GM12892 (cell line): ENCODE data around the gene SLC4A1.

Source experiments
- DNase-seq: peaks from one replicate; pipeline ENCODE4 v3.0.0; 2011; ENCODE audit not compliant: insufficient read length
- FAIRE-seq: peaks from 2 replicates; lab custom pipeline; 2011; peaks lifted over from hg19 to GRCh38; lab: Jason Lieb, UNC
- POLR2A ChIP-seq: IDR thresholded peaks from 2 replicates; pipeline ENCODE4 v1.6.1; 2011; ENCODE audit warnings: low read depth, low read length, control low read depth
- POLR2AphosphoS5 ChIP-seq: IDR thresholded peaks from 2 replicates; pipeline ENCODE4 v1.6.1; 2011; ENCODE audit warnings: low read depth, low read length, control low read depth
- TAF1 ChIP-seq: IDR thresholded peaks from 2 replicates; pipeline ENCODE4 v1.6.1; 2011; ENCODE audit warnings: low read depth, mild to moderate bottlenecking, control low read depth, low read length, borderline replicate concordance

The SLC4A1 gene

DNA sequence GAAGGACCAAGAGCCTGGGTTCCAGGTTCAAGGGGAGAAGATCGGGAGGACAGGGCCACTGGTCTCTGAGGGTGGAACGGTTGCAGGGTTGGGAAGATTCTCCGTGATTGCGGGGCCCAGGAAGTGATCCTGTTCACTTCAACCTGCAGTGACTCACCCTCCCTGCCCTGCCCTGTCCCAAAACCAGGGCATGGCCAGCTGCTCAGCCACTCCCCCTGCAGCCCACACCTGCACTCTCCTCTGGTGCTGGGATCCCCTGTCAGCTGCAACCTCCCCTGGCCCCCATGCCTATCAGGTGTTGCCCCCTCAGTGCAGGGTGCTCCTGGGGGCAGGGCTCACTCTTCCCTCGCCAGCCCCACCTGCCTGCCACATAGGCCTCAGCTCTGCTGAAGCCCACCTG is 41.5 kb upstream of the SLC4A1 start:
- DNase-seq, result no peak
- TF ChIP-seq POLR2AphosphoS5, result no peak
- no peak for TF ChIP-seq TAF1
- no peak for TF ChIP-seq POLR2A
- no peak for FAIRE-seq

DNA sequence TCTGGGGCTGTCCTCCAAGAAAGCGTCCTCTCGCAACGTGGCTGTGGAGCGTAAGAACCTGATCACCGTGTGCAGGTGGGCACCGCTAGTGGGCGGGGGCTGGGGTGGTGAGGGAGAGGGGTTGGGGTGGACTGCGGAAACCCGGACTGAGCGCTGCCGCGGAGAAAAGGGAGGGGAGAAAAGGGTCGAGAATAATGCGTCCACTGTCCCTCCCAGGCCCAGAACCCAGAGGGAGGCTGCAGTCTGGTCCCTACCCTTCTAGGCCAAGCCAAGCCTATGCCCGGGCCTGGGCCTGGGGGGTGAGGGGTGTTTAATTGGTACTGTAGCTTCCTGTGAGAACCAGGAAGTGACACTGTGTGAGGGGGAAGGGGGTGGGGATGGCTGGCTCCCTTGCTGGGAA is 40.9 kb upstream of the SLC4A1 start:
- no peak for FAIRE-seq
- TF ChIP-seq POLR2AphosphoS5, result no peak
- no peak for TF ChIP-seq TAF1
- no peak for TF ChIP-seq POLR2A
- no peak for DNase-seq

DNA sequence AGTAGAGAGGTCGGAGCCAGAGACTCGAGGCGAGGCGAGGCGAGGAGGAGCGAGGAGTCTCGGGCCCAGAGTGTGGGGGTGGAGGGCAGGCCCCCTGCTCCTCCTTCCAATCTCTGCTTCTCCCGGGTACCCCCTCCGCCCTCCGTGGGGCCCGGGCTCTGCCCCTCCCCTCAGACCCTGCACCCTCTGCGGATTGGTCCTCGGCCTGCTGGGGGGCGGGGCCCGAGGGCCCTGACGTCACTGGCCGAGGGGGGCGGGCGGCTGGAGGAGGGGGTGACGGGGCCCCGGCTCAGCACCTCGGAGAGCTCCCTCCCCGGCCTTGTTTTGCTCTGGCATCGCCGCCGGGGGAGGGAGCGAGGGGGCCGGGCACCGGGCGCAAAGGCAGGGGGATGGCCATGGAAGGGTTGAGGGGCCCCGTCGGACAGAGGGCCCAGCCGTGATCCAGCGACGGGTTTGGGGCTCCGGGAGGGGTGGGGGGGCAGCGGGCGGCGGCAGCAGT is 40.4 kb upstream of the SLC4A1 start, which contains the start of gene RUNDC3A:
Gene RUNDC3A (plus strand): TSS at position 282 of the 499 bp plus-strand sequence. CDS start 232 bp downstream, outside the sequence.
- FAIRE-seq (no peak), DNase-seq (peak; percentile 93)
- TF ChIP-seq POLR2A, result no peak
- no peak for TF ChIP-seq POLR2AphosphoS5
- no peak for TF ChIP-seq TAF1

DNA sequence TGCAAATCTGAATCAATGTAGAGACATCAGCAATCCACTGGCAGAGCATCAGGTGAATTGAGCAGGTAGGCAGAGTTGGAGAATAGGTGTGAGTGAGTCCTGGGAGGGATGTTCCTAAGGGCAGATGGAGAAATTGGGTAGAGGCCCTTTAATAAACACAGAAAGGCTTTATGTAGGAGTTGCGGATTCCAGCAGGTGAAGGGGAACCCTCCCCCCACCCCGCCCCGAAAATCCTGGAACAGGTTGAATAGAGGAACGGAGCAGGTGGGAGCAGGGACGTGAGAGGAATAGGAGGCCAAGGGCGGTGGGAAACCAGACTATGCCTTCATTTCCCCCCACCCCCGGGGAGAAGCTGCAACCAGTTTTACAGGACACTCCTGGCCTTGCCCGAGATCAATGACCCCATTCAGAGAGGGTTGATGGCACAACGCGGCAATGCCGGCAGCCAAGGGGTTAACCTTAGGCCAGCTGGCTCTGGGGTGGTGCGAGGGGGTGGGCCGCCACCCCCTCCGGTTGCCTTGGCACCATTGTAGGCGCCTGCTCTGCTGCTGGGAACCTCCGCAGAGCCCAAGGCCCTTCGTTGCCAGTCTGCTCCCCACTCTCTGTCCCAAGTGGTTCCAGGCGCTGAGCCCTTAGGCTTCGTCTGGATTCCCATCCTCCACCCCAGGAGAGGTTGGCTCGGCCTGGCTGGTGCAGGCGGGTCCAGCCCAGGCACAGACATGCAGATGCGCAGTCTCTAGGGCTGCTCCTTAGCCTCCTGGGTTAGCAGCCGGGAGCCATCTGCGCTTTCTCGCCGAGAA is 39.7 kb upstream of the SLC4A1 start:
- TF ChIP-seq POLR2A, result no peak
- TF ChIP-seq TAF1, result no peak
- TF ChIP-seq POLR2AphosphoS5, result no peak
- no peak for DNase-seq
- no peak for FAIRE-seq

DNA sequence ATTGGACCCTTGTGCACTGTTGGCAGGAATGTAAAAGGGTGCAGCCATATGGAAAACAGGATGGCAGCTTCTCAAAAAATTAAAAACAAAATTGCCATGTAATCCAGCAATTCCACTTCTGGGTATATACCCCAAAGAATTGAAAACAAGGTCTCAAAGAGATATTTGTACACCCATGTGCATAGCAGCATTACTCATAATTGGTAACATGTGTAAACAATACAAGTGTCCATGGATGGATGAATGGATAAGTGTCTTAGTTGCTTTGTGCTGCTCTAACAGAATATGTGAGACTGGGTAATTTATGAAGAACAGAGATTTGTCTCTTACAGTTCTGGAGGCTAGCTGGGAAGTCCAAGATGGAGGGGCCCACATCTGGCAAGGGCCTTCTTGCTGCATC is 36.7 kb upstream of the SLC4A1 start:
- TF ChIP-seq POLR2A (no peak), POLR2AphosphoS5 (no peak), TAF1 (no peak)
- FAIRE-seq (no peak), DNase-seq (no peak)

DNA sequence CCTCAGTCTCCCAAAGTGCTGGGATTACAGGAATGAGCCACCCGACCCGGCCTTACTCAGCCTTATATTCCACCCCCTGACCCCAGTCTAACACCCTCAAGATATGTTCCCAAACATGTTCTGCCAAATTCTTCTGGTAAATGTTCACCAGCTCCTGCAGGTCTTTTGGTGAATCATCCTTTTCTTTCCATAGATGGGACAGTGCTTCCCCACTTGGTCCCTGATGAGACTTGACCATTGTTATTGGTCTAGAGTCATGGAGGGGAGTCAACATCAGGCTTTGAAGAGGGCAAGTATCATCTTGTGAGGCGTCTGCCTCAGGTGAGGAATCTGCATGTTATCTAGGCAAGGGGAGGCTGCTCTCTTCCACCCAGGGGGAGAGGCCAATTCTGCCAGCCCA is 30.0 kb upstream of the SLC4A1 start:
- TF ChIP-seq TAF1 (no peak), POLR2AphosphoS5 (no peak), POLR2A (no peak)
- DNase-seq, result no peak
- FAIRE-seq, result no peak

DNA sequence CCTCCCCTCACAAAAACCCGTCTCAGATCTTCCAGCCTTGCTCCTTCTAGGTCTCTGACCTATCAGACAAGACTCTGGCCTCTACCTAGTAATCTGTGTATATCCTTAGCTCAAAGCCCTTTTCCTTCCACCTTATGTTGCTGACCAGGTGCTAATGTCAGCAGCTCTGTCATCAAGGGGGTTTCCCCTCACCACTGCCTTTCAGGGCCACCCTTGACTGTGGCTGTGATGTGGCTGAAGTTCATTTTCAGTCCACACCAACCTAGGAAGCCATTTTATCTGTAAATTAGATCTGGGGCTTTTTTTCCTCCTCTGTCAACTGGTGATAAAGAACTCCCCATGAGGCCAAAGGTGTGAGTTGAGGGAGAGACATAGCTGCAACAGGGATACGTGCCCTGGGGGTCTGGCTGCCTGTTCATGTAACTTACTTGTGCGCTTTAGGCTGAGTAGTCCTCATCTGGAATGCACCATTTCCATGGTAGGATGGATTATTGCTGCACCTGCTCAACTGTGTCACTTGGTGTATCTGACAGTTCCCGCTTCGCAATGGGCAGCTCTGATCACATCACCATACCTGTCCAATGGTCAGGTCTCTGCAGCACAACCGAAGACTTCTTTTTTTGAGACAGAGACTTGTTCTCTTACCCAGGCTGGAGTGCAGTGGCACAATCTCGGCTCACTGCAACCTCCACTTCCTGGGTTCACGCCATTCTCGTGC is 25.7 kb upstream of the SLC4A1 start:
- DNase-seq, result no peak
- FAIRE-seq, result peak; percentile 27
- no peak for TF ChIP-seq TAF1
- TF ChIP-seq POLR2AphosphoS5, result no peak
- TF ChIP-seq POLR2A, result no peak

DNA sequence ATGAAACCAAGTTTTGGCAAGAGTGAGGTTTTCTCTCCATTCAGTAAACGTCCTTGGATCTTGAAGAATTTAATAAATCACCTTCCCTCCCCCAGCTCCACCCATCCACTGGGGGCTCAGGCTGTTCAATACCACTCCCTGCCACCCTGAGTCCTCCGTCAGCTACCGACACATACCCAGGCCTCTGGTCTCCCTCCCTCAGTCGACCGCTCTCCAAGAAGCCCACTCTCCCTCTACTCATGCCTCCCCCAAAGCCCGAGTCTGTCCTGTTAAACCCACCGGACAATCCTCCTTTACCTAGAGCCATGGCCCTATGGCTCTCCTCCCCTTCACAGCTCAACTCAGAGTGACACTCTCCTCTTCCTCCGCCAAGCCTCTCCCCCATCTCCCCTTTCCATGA is 19.7 kb upstream of the SLC4A1 start:
- TF ChIP-seq POLR2A (no peak), POLR2AphosphoS5 (no peak), TAF1 (no peak)
- no peak for DNase-seq
- no peak for FAIRE-seq

DNA sequence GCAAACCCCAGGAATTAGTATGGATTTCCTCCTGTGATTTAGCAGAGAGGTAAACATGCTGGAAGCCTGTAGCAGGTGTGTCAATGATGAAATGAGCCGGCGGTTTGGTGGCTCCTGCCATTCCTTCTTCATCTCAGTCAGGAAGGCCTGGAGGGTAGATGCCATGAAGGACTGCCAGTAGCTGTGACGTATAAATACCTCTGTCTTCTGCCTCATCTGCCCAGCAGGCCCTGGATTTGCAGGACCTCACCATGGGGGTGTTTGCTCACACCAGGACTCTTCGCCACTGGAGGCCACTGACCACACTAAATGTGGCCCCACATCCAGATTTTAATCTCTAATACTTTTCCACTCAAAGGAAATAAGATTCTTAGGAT is 16.1 kb upstream of the SLC4A1 start:
- TF ChIP-seq POLR2AphosphoS5 (no peak), TAF1 (no peak)
- FAIRE-seq, result no peak
- DNase-seq, result no peak

DNA sequence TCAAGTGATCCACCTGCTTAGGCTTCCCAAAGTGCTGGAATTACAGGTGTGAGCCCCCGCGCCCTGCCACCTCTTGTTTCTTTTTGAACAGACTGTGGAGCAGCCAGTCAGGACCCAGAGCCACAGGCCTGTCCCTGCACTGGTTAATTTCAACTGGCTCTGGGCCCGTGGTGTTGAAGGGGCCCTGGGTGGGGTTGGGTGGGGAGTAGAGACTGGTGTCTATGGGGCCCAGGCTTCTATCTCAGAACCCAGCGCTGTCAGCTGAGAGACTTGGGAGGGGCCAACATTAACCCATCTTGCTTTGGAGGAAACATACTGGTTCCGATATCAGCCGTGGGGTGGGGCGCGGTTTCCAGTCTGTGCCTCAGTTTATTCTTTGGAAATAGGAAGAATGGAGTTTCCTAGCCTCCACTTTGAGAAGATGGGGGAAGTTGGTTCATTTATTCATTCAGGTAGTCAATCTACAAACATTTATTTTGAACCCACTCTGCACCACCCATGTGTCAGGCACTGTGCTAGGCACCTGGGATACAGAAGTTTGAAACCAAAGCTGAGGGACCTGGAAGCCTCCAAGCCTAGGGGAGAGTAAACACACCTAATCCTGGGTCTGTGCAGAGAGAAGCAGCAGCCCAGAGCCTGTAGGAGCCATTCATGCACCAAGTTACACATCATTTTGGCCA is 15.5 kb upstream of the SLC4A1 start:
- TF ChIP-seq TAF1, result no peak
- TF ChIP-seq POLR2A, result no peak
- TF ChIP-seq POLR2AphosphoS5, result no peak
- no peak for DNase-seq
- no peak for FAIRE-seq

DNA sequence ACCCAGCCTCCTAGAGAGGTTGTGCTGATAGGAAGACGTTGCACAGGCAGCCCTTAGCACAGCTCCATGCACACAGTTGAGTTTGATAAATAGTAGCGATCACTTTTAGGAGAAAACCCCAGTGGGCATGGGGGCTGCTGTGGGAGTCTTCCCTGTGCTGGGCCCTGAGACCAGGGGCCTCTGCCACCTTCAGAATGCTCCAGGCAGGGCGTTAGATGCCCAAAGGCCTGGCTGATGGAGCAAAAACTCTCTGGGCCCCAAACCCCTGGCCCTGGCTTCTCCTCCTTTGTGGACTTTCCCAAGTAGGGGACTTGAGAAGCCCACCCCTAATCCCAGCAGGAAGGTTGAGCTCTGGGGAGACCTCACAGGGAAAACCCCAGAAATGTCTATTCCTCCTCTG is 14.3 kb upstream of the SLC4A1 start:
- FAIRE-seq (no peak), DNase-seq (no peak)
- no peak for TF ChIP-seq POLR2AphosphoS5
- TF ChIP-seq POLR2A, result no peak
- no peak for TF ChIP-seq TAF1

DNA sequence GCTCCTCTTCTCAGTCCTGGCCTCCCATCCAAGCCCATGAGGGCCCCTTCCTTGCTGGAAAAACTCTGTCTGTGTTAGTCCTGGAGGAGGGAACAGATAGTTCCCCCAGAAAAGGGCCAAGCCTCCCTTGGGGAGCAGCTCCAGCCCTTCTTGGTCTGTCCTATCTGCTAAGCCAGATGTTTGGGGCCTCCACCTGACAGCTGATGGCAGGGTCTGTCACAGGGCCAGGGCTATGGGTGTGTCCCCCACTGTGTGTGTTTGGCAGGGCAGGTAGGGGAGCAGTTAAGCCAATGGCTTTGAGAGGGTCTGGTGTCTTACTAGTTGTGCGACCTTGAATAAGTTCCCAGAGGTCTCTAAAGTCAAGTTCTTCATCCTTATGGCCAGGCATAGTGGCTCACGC is 13.6 kb upstream of the SLC4A1 start:
- DNase-seq, result no peak
- no peak for FAIRE-seq
- TF ChIP-seq POLR2AphosphoS5 (no peak), POLR2A (no peak), TAF1 (no peak)
